ENCODE results near the gene IKZF2. TPM values are rescaled to one million over a fixed set of nuclear protein-coding genes. Genes with fewer than 3 reads are reported as not detected.

IKZF2 gene
- total and polyA plus RNA-seq, 4 donors = 0.35 to 4.7 (median 2.5) TPM

GRCh38 chr2:212970132-212970531, 181.3 kb downstream of the IKZF2 start:
- H3K27me3 ChIP-seq (ENCODE audit: control insufficient read depth in 4 of 4, insufficient read depth in 4 of 4, low read length in 3 of 4) = no peaks in the 10 kb centered on the region
- H3K4me1 ChIP-seq (ENCODE audit: control insufficient read depth in 4 of 4, insufficient read depth in 4 of 4, low read length in 3 of 4) = no peaks in the 10 kb centered on the region
- H3K36me3 ChIP-seq (ENCODE audit: control insufficient read depth in 4 of 4, insufficient read depth in 3 of 4, low read depth in 1 of 4, low read length in 3 of 4) = no peaks in the 10 kb centered on the region
- no peak for DNase-seq (ENCODE audit: low spot score)
- TF ChIP-seq FOXA2 (IDR thresholded peaks at IDR 0.05) = no peak
- no peak for TF ChIP-seq EGR1 (IDR thresholded peaks at IDR 0.05; ENCODE audit: low read depth in 2 of 2)
- no peak for TF ChIP-seq HNF4G (IDR thresholded peaks at IDR 0.05)
- no peak for TF ChIP-seq RXRA (IDR thresholded peaks at IDR 0.05)
- TF ChIP-seq TAF1 (conservative IDR thresholded peaks at IDR 0.05) = no peak
- TF ChIP-seq HNF4A (conservative IDR thresholded peaks at IDR 0.05) = no peak
- no peak for TF ChIP-seq ZBTB33 (IDR thresholded peaks at IDR 0.05)
- TF ChIP-seq, protein P1, sequence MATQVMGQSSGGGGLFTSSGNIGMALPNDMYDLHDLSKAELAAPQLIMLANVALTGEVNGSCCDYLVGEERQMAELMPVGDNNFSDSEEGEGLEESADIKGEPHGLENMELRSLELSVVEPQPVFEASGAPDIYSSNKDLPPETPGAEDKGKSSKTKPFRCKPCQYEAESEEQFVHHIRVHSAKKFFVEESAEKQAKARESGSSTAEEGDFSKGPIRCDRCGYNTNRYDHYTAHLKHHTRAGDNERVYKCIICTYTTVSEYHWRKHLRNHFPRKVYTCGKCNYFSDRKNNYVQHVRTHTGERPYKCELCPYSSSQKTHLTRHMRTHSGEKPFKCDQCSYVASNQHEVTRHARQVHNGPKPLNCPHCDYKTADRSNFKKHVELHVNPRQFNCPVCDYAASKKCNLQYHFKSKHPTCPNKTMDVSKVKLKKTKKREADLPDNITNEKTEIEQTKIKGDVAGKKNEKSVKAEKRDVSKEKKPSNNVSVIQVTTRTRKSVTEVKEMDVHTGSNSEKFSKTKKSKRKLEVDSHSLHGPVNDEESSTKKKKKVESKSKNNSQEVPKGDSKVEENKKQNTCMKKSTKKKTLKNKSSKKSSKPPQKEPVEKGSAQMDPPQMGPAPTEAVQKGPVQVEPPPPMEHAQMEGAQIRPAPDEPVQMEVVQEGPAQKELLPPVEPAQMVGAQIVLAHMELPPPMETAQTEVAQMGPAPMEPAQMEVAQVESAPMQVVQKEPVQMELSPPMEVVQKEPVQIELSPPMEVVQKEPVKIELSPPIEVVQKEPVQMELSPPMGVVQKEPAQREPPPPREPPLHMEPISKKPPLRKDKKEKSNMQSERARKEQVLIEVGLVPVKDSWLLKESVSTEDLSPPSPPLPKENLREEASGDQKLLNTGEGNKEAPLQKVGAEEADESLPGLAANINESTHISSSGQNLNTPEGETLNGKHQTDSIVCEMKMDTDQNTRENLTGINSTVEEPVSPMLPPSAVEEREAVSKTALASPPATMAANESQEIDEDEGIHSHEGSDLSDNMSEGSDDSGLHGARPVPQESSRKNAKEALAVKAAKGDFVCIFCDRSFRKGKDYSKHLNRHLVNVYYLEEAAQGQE (IDR thresholded peaks at IDR 0.05) = no peak
- TF ChIP-seq YY1 (IDR thresholded peaks at IDR 0.05) = no peak
- TF ChIP-seq, protein P2, sequence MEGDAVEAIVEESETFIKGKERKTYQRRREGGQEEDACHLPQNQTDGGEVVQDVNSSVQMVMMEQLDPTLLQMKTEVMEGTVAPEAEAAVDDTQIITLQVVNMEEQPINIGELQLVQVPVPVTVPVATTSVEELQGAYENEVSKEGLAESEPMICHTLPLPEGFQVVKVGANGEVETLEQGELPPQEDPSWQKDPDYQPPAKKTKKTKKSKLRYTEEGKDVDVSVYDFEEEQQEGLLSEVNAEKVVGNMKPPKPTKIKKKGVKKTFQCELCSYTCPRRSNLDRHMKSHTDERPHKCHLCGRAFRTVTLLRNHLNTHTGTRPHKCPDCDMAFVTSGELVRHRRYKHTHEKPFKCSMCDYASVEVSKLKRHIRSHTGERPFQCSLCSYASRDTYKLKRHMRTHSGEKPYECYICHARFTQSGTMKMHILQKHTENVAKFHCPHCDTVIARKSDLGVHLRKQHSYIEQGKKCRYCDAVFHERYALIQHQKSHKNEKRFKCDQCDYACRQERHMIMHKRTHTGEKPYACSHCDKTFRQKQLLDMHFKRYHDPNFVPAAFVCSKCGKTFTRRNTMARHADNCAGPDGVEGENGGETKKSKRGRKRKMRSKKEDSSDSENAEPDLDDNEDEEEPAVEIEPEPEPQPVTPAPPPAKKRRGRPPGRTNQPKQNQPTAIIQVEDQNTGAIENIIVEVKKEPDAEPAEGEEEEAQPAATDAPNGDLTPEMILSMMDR (IDR thresholded peaks at IDR 0.05; ENCODE audit: low read depth, low read length, missing input control) = no peak
- TF ChIP-seq, protein P3, sequence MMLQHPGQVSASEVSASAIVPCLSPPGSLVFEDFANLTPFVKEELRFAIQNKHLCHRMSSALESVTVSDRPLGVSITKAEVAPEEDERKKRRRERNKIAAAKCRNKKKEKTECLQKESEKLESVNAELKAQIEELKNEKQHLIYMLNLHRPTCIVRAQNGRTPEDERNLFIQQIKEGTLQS (IDR thresholded peaks at IDR 0.05) = no peak
- TF ChIP-seq FOXA1 (IDR thresholded peaks at IDR 0.05) = no peak
- TF ChIP-seq MAX (IDR thresholded peaks at IDR 0.05) = no peak
- TF ChIP-seq NR2F2 (IDR thresholded peaks at IDR 0.05) = no peak
- no peak for TF ChIP-seq JUND (IDR thresholded peaks at IDR 0.05)
- TF ChIP-seq SP1 (IDR thresholded peaks at IDR 0.05) = no peak
- TF ChIP-seq GABPA (IDR thresholded peaks at IDR 0.05 in 1 of 2, conservative IDR thresholded peaks at IDR 0.05 in 1 of 2) = no peak
- no peak for TF ChIP-seq RAD21 (IDR thresholded peaks at IDR 0.05)
- H3K9ac ChIP-seq (ENCODE audit: low read depth in 1 of 2, low read length in 2 of 2) = no peak overlapping the region
- no peak overlapping the region for H3K27ac ChIP-seq (ENCODE audit: low read depth in 1 of 2, low read length in 2 of 2)
- H3K4me3 ChIP-seq (ENCODE audit: low read depth in 1 of 3, low read length in 3 of 3) = no peak overlapping the region
- no peaks in the 10 kb centered on the region for H3K9me3 ChIP-seq (ENCODE audit: control insufficient read depth in 4 of 4, low read length in 3 of 4)
